ENCODE measurements around the gene GATB.

GATB gene

DNA sequence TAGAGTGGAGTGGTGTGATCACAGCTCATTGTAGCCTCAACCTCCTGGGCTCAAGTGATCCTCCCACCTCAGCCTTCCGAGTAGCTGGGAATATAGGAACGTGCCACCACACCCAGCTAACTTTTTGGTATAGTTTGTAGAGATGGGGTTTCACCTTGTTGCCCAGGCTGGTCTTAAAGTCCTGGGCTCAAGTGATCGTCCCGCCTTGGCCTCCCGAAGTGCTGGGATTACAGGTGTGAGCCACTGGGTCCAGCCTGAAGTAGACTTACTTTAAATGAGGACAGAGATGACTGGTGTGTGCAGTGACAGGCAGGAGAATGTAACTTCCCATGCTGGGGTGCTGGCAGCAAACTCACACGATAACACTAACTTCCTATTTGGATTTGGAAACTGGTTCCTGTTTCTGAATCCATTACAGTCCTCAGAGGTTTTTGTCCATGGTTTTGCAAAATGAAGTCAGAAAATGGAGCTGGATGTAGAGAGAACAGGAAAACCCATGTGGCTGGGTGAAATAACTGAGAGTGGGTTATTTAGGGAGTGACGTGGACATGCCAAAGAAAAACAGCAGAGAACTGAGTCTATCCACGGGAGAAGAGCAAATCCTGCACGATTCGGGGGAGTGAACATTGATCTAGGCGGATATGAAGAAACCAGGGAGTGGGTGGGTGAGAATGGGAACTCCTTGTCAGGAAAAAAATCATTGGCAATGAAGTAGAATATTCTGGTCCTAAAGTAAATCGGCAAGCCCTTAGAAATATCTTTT, 95.6 kb downstream of the GATB start:
- H3K4me3 ChIP-seq (ENCODE audit: low read depth, low read length): no peak overlapping the region
- TF ChIP-seq CTCF (IDR thresholded peaks at IDR 0.05; ENCODE audit: borderline replicate concordance, insufficient read depth, low read depth, low read length): no peak

DNA sequence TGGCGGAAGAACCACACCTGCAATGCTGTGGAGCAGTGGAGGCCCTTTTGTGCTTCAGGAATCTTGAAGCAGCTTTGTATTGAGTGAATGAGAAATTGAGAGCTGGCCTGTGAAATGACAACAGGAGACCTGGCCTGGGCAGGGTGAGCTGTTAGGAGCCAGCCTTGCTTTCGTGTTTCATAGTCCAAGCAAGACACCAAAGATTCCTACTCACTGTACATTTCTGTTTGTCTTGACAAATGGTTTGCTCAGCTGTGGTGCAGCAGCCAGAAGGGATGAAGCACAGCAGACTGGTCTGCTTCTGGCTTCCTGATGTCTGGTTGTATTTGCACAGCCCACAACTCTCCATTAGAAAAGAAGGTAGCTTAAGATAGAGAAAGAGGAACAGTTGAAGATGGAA, 96.5 kb downstream of the GATB start:
- H3K4me3 ChIP-seq (ENCODE audit: low read depth, low read length): no peak overlapping the region
- TF ChIP-seq CTCF (IDR thresholded peaks at IDR 0.05; ENCODE audit: borderline replicate concordance, insufficient read depth, low read depth, low read length): no peak

DNA sequence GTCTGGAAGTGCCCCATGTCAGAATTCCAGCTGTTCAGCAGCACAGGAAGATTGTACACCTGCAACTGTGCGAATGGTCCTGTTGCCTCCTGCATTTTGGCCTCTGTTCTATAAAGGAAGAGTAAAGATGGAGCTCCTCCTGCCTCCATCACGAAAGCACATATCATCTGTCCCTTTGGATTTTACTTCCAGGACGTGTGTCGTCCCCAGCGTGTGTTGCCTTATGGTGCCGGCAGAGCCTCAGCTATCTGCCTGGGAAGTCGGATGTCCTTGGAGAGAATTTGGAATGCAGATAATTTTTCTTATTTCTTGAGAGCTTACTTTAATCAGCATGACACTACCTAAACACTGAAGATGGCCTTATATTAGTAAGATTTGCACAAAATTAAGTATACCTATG, 97.7 kb downstream of the GATB start:
- TF ChIP-seq CTCF (IDR thresholded peaks at IDR 0.05; ENCODE audit: borderline replicate concordance, insufficient read depth, low read depth, low read length): no peak
- no peak overlapping the region for H3K4me3 ChIP-seq (ENCODE audit: low read depth, low read length)

DNA sequence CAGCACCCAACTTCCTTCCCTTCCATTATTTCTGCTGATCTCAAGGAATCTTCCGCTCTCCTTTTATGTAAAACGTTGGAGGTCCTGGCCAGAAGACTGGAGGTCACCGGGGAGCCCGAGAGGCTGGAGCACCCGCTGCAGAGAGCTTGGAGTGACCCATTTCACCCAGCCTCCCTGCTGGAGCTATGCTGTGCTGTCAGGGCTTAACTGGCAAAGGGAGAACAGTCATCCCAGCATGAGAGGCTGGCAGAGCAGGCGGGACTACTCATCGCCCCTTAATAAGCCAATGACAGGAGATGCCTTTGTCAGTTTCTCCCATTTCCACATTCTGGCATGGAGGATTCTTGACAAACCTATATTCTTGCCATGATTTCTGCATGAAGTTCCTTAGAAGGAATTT, 98.9 kb downstream of the GATB start:
- TF ChIP-seq CTCF (IDR thresholded peaks at IDR 0.05; ENCODE audit: borderline replicate concordance, insufficient read depth, low read depth, low read length): no peak
- H3K4me3 ChIP-seq (ENCODE audit: low read depth, low read length): no peak overlapping the region

- no peak overlapping the region for H3K4me3 ChIP-seq (ENCODE audit: low read depth, low read length)
- no peak for TF ChIP-seq CTCF (IDR thresholded peaks at IDR 0.05; ENCODE audit: borderline replicate concordance, insufficient read depth, low read depth, low read length)
Observed at GRCh38 chr4:151660676-151661075, 100.1 kb downstream of the GATB start.

- TF ChIP-seq CTCF (IDR thresholded peaks at IDR 0.05; ENCODE audit: borderline replicate concordance, insufficient read depth, low read depth, low read length): no peak
- H3K4me3 ChIP-seq (ENCODE audit: low read depth, low read length): no peak overlapping the region
Observed at GRCh38 chr4:151659601-151660364, 101.0 kb downstream of the GATB start.

All from GM12875 (cell line).